Measurements from ENCODE around the gene ZNF560. TPM values are rescaled to one million over a fixed set of nuclear protein-coding genes. Genes with fewer than 3 reads are reported as not detected.

ZNF560 gene
- total RNA-seq, 4 donors from 2014 or later = 0.13 TPM; not detected in 3

DNA sequence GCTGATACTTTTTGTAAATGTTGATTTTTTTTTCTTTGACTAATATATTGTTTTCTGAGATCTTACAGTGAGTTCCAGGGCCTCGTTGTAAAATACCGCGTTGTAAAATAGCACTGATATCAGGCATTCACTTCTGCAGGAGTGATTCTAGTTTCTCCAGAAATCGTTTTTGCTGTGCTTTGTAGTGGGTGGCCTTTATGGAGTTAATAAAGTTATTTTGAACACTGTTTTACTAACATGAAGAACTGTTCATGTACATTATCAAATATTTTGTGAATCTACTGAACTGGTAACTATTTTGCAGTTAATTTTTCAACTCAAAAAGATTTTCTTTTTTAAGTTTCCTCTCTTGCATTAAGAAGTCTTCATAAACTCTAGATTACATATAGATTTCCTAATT lies 62.1 kb downstream of the ZNF560 start:
- Histone ChIP-seq H3K36me3 (peaks cover 3 to 6% of the 10 kb centered on the region in 2 donors), H3K9me3 (no peaks in the 10 kb centered on the region), H3K27me3 (no peaks in the 10 kb centered on the region), H3K4me1 (peaks cover 16 to 19% of the 10 kb centered on the region in 2 donors), H3K4me3 (replicated peaks in 1 of 3) (no peak overlapping the region), H3K27ac (no peak overlapping the region)
- no peak for DNase-seq
- intact Hi-C loops (cut with DNase I) = no loop called here
- 69 to 75% methylated on average over 4 of the region's 4 CpGs for WGBS, 2 donors
- TF ChIP-seq POLR2A (IDR thresholded peaks at IDR 0.05) = no peak
- TF ChIP-seq, protein P1, sequence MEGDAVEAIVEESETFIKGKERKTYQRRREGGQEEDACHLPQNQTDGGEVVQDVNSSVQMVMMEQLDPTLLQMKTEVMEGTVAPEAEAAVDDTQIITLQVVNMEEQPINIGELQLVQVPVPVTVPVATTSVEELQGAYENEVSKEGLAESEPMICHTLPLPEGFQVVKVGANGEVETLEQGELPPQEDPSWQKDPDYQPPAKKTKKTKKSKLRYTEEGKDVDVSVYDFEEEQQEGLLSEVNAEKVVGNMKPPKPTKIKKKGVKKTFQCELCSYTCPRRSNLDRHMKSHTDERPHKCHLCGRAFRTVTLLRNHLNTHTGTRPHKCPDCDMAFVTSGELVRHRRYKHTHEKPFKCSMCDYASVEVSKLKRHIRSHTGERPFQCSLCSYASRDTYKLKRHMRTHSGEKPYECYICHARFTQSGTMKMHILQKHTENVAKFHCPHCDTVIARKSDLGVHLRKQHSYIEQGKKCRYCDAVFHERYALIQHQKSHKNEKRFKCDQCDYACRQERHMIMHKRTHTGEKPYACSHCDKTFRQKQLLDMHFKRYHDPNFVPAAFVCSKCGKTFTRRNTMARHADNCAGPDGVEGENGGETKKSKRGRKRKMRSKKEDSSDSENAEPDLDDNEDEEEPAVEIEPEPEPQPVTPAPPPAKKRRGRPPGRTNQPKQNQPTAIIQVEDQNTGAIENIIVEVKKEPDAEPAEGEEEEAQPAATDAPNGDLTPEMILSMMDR (IDR thresholded peaks at IDR 0.05) = no peak

DNA sequence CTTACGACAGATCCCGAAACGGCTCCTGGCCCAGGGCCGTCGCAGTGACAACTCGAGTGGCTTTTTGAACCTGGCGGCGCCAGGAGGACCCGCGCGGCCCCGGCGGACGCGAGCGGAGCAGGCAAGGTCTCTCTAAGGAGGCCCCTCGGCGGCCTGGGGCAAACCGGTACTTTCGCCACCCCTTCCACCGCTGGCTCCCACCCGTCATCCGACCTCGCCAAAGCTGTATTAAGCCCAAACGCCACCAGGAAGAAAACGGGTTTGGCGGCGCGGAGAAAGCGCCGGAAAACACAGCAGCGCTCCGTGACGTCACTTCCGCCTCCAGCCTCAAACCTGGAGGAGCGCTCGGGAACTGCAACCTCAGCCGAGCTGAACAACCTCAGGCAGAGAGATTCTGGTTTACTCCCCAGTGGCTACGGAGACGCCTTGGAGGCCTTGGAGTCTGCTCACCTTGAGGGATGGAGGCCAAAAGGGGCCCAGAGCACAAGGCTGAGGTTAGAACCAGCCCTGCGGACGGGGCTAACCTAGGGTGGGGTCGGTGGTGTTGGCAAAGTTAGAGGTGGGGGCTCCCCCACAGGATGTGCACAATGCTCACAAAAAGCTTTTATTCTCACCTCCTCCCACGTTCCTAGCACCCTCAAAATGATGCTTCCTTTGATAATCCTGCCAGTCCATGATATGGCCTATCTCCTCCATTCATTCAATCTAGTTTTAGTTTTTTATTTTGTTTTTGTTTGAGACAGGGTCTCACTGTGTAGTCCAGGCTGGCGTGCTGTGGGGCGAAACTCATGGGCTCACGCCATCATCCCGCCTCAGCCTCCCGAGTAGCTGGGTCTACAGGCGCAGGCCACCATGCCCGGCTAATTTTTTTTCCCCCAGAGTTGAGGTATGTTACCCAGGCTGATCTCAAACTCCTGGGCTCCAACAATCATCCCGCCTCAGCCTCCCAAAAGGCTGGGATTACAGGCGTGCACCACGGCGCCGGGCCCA lies 62.8 kb downstream of the ZNF560 start, which contains the start of gene ZNF266:
TSS of gene ZNF266 (minus strand) at position 295 of the 990 bp plus-strand sequence. CDS start 15,484 bp downstream, outside the sequence.
- peaks cover 3 to 8% of the 10 kb centered on the region in 2 donors for H3K36me3 ChIP-seq
- H3K4me3 ChIP-seq (replicated peaks in 1 of 3) = peak within 1 kb of the TSS; percentile 40 to 84 (median 66)
- intact Hi-C loops (cut with DNase I) = no loop called here
- no peaks in the 10 kb centered on the region for H3K27me3 ChIP-seq
- WGBS, 2 donors = 16 to 20% methylated on average over 42 to 43 of the region's 56 CpGs
- H3K4me1 ChIP-seq = peaks cover 16 to 19% of the 10 kb centered on the region in 2 donors
- peak within 1 kb of the TSS; percentile 56 to 88 (median 86) for H3K27ac ChIP-seq
- peak; percentile 89 to 90 for DNase-seq
- TF ChIP-seq, protein P1 (IDR thresholded peaks at IDR 0.05) = peak; percentile 76 to 88 (median 82)
- peak in 1 of 2 donors; percentile 44 for TF ChIP-seq POLR2A (IDR thresholded peaks at IDR 0.05)
- H3K9me3 ChIP-seq = no peaks in the 10 kb centered on the region

- H3K9me3 ChIP-seq = no peaks in the 10 kb centered on the region
Observed at GRCh38 chr19:9431475-9431874, 66.9 kb downstream of the ZNF560 start.

GRCh38 chr19:9430444-9430843 lies 68.0 kb downstream of the ZNF560 start:
- H3K27me3 ChIP-seq = no peaks in the 10 kb centered on the region
- WGBS, 2 donors = 100% methylated on average over 1 of the region's 1 CpG
- peaks cover 11 to 12% of the 10 kb centered on the region in 2 donors for H3K4me1 ChIP-seq
- TF ChIP-seq POLR2A (IDR thresholded peaks at IDR 0.05) = no peak
- TF ChIP-seq, protein P1 (IDR thresholded peaks at IDR 0.05) = no peak
- H3K36me3 ChIP-seq = peaks cover 9 to 21% of the 10 kb centered on the region in 2 donors
- intact Hi-C loops (cut with DNase I) = no loop called here
- H3K27ac ChIP-seq = no peak overlapping the region
- H3K9me3 ChIP-seq = no peaks in the 10 kb centered on the region
- no peak overlapping the region for H3K4me3 ChIP-seq (replicated peaks in 1 of 3)
- DNase-seq = no peak

More at GRCh38 chr19:9431475-9431874, 66.9 kb downstream of the ZNF560 start:
- 82 to 86% methylated on average over 7 of the region's 7 CpGs for WGBS, 2 donors
- TF ChIP-seq, protein P1 (IDR thresholded peaks at IDR 0.05) = peak in 3 of 6 experiments; percentile 29 to 44 (median 35)
- TF ChIP-seq POLR2A (IDR thresholded peaks at IDR 0.05) = no peak
- peak; percentile 9 to 12 for DNase-seq
- peaks cover 5 to 15% of the 10 kb centered on the region in 2 donors for H3K36me3 ChIP-seq
- H3K27ac ChIP-seq = no peak overlapping the region
- intact Hi-C loops (cut with DNase I) = no loop called here
- no peaks in the 10 kb centered on the region for H3K27me3 ChIP-seq
- no peak overlapping the region for H3K4me3 ChIP-seq (replicated peaks in 1 of 3)
- H3K4me1 ChIP-seq = peaks cover 16 to 19% of the 10 kb centered on the region in 2 donors

Measured in thyroid gland (tissue), 4 donors.